HAP-1 (cell line): ENCODE results near the gene VMO1.
"Not testable (repeated sequence)": the region's sequence is repeated elsewhere in the genome, so short reads cannot be mapped to it uniquely, and the experiment has no call there.

ENCODE experiments used
- DNase-seq, 2 experiments: peaks; one replicate each; pipeline ENCODE4 v3.0.0-alpha.2; 2016 to 2020; ENCODE audit warnings: low spot score in 2 of 2
- H3K27me3 ChIP-seq: fragments of 250-450 bp; sonication (Bioruptor Pico); 2 replicates; pipeline ENCODE4 v1.5.1; 2020; ENCODE audit warnings: low read depth, mild to moderate bottlenecking, moderate library complexity
- H3K36me3 ChIP-seq: fragments of 250-450 bp; sonication (Bioruptor Pico); replicated peaks from 2 replicates; pipeline ENCODE4 v1.5.1; 2020; ENCODE audit warnings: mild to moderate bottlenecking
- H3K4me1 ChIP-seq: fragments of 250-450 bp; sonication (Bioruptor Pico); 2 replicates; pipeline ENCODE4 v1.5.1; 2020; ENCODE audit warnings: mild to moderate bottlenecking
- H3K4me3 ChIP-seq: fragments of 250-450 bp; sonication (Bioruptor Pico); 2 replicates; pipeline ENCODE4 v1.5.1; 2020; ENCODE audit warnings: mild to moderate bottlenecking, moderate library complexity
- H3K9me3 ChIP-seq: fragments of 250-450 bp; sonication (Bioruptor Pico); 2 replicates; pipeline ENCODE4 v1.5.1; 2020; ENCODE audit warnings: mild to moderate bottlenecking, moderate library complexity
- in situ Hi-C: fragments of 300-500 bp; cut with MboI; formaldehyde crosslinking; loops from 3 replicates; pipeline ENCODE4 v1.14.3; 2020; ENCODE audit warnings: low sequenced_read_pairs, inconsistent platforms, mixed read lengths

VMO1 gene

GRCh38 chr17:4786106-4786511, at the start of gene VMO1:
TSS of gene VMO1 (minus strand) at chr17:4786364. CDS start at chr17:4786352, 12 bp downstream.
- no peak within 1 kb of the TSS for H3K4me3 ChIP-seq
- no peak for DNase-seq

GRCh38 chr17:4834681-4835020, 48.5 kb upstream of the VMO1 start:
- Histone ChIP-seq H3K9me3 (no peaks in the 10 kb centered on the region), H3K4me3 (peak overlapping the region; percentile 93), H3K27me3 (no peaks in the 10 kb centered on the region), H3K36me3 (peaks cover 3% of the 10 kb centered on the region), H3K4me1 (peaks cover 4% of the 10 kb centered on the region)
- in situ Hi-C loops, result no loop called here
- no peak for DNase-seq

More at GRCh38 chr17:4786106-4786511, at the start of gene VMO1:
- 0 out of 2 replicates have a peak, but pooled peaks cover 2% of the 10 kb centered on the region for H3K27me3 ChIP-seq
- no peaks in the 10 kb centered on the region for H3K36me3 ChIP-seq
- H3K9me3 ChIP-seq, result peaks cover 3% of the 10 kb centered on the region; the same call in 1 of the 2 replicates
- peaks cover 15% of the 10 kb centered on the region for H3K4me1 ChIP-seq
- in situ Hi-C loops, result no loop called here

- Histone ChIP-seq H3K4me3 (peak overlapping the region; percentile 93), H3K9me3 (no peaks in the 10 kb centered on the region), H3K27me3 (no peaks in the 10 kb centered on the region), H3K4me1 (peaks cover 4% of the 10 kb centered on the region; the same call in 1 of the 2 replicates), H3K36me3 (peaks cover 3% of the 10 kb centered on the region)
- in situ Hi-C loops, result no loop called here
- DNase-seq, result peak; percentile 16 to 60
Measured at GRCh38 chr17:4833941-4834680, 47.9 kb upstream of the VMO1 start.

GRCh38 chr17:4833178-4833940, 47.2 kb upstream of the VMO1 start, which contains the start of gene MINK1:
TSS of gene MINK1 (plus strand) at chr17:4833340. CDS start at chr17:4833584, 244 bp downstream.
- in situ Hi-C loops, result no loop called here
- peaks cover 3% of the 10 kb centered on the region for H3K36me3 ChIP-seq
- no peaks in the 10 kb centered on the region for H3K27me3 ChIP-seq
- H3K4me3 ChIP-seq, result peak within 1 kb of the TSS; percentile 93
- DNase-seq, result peak; percentile 90 to 100
- H3K4me1 ChIP-seq, result peaks cover 4% of the 10 kb centered on the region; the same call in 1 of the 2 replicates
- no peaks in the 10 kb centered on the region for H3K9me3 ChIP-seq

- not testable (repeated sequence) for DNase-seq
Measured at GRCh38 chr17:4832829-4833177, 46.6 kb upstream of the VMO1 start.

GRCh38 chr17:4827399-4827798, 41.2 kb upstream of the VMO1 start:
- in situ Hi-C loops, result no loop called here

More at GRCh38 chr17:4832829-4833177, 46.6 kb upstream of the VMO1 start:
- H3K36me3 ChIP-seq, in situ Hi-C loops, H3K9me3 ChIP-seq, H3K4me1 ChIP-seq, H3K27me3 ChIP-seq: not testable (repeated sequence)
- H3K4me3 ChIP-seq, result peak overlapping the region; percentile 93

GRCh38 chr17:4823373-4824089, 37.4 kb upstream of the VMO1 start:
- no peak for DNase-seq
- H3K9me3 ChIP-seq, result no peaks in the 10 kb centered on the region
- in situ Hi-C loops, result no loop called here
- H3K4me3 ChIP-seq, result no peak overlapping the region
- H3K27me3 ChIP-seq, result no peaks in the 10 kb centered on the region
- no peaks in the 10 kb centered on the region for H3K36me3 ChIP-seq
- H3K4me1 ChIP-seq, result no peaks in the 10 kb centered on the region

More at GRCh38 chr17:4827399-4827798, 41.2 kb upstream of the VMO1 start:
- Histone ChIP-seq H3K36me3 (no peaks in the 10 kb centered on the region), H3K27me3 (no peaks in the 10 kb centered on the region), H3K9me3 (no peaks in the 10 kb centered on the region), H3K4me3 (no peak overlapping the region), H3K4me1 (no peaks in the 10 kb centered on the region)
- DNase-seq, result no peak

GRCh38 chr17:4822835-4823234, 36.7 kb upstream of the VMO1 start:
- no peaks in the 10 kb centered on the region for H3K27me3 ChIP-seq
- no peaks in the 10 kb centered on the region for H3K4me1 ChIP-seq
- in situ Hi-C loops, result no loop called here
- no peaks in the 10 kb centered on the region; the same call in 1 of the 2 replicates for H3K36me3 ChIP-seq
- no peak for DNase-seq
- no peaks in the 10 kb centered on the region for H3K9me3 ChIP-seq
- H3K4me3 ChIP-seq, result no peak overlapping the region

GRCh38 chr17:4818276-4818675, 32.1 kb upstream of the VMO1 start:
- Histone ChIP-seq H3K4me3 (no peak overlapping the region), H3K27me3 (no peaks in the 10 kb centered on the region), H3K9me3 (no peaks in the 10 kb centered on the region), H3K4me1 (no peaks in the 10 kb centered on the region), H3K36me3 (peaks cover 16% of the 10 kb centered on the region)
- in situ Hi-C loops, result no loop called here
- DNase-seq, result peak in 1 of 2 experiments; percentile 31

GRCh38 chr17:4816826-4817225, 30.7 kb upstream of the VMO1 start:
- Histone ChIP-seq H3K9me3 (no peaks in the 10 kb centered on the region), H3K27me3 (no peaks in the 10 kb centered on the region), H3K4me3 (no peak overlapping the region), H3K4me1 (no peaks in the 10 kb centered on the region), H3K36me3 (peaks cover 16% of the 10 kb centered on the region)
- no peak for DNase-seq
- in situ Hi-C loops, result no loop called here

- Histone ChIP-seq H3K27me3 (no peaks in the 10 kb centered on the region), H3K4me1 (no peaks in the 10 kb centered on the region), H3K9me3 (no peaks in the 10 kb centered on the region), H3K4me3 (no peak overlapping the region), H3K36me3 (peaks cover 25% of the 10 kb centered on the region)
- in situ Hi-C loops, result no loop called here
- no peak for DNase-seq
Measured at GRCh38 chr17:4815043-4815675, 29.0 kb upstream of the VMO1 start.

GRCh38 chr17:4812690-4813089, 26.5 kb upstream of the VMO1 start:
- in situ Hi-C loops, result no loop called here
- no peak overlapping the region for H3K4me3 ChIP-seq
- H3K4me1 ChIP-seq, result no peaks in the 10 kb centered on the region
- DNase-seq, result no peak
- no peaks in the 10 kb centered on the region for H3K9me3 ChIP-seq
- peaks cover 34% of the 10 kb centered on the region for H3K36me3 ChIP-seq
- H3K27me3 ChIP-seq, result no peaks in the 10 kb centered on the region

- in situ Hi-C loops, result no loop called here
- Histone ChIP-seq H3K36me3 (peaks cover 26% of the 10 kb centered on the region), H3K9me3 (no peaks in the 10 kb centered on the region), H3K4me3 (no peak overlapping the region), H3K27me3 (no peaks in the 10 kb centered on the region), H3K4me1 (no peaks in the 10 kb centered on the region)
- no peak for DNase-seq
Measured at GRCh38 chr17:4811471-4811870, 25.3 kb upstream of the VMO1 start.
